GM18867 (cell line): ENCODE measurements around the gene GNG12.
"Not testable (repeated sequence)": the region's sequence is repeated elsewhere in the genome, so short reads cannot be mapped to it uniquely, and the experiment has no call there.

Experiments used
- ATAC-seq: cut with Tn5 transposase; IDR thresholded peaks from one replicate; pipeline ENCODE4 v1.9.1; 2021; ENCODE audit warnings: mild to moderate bottlenecking, moderate library complexity; ENCODE audit not compliant: unreplicated experiment

GNG12 gene

DNA sequence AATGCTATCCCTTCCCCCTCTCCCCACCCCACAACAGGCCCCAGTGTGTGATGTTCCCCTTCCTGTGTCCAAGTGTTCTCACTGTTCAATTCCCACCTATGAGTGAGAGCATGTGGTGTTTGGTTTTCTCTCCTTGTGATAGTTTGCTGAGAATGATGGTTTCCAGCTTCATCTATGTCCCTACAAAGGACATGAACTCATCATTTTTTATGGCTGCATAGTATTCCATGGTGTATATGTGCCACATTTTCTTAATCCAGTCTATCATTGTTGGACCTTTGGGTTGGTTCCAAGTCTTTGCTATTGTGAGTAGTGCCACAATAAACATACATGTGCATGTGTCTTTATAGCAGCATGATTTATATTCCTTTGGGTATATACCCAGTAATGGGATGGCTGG is 168.0 kb downstream of the GNG12 start:
- ATAC-seq: not testable (repeated sequence)

DNA sequence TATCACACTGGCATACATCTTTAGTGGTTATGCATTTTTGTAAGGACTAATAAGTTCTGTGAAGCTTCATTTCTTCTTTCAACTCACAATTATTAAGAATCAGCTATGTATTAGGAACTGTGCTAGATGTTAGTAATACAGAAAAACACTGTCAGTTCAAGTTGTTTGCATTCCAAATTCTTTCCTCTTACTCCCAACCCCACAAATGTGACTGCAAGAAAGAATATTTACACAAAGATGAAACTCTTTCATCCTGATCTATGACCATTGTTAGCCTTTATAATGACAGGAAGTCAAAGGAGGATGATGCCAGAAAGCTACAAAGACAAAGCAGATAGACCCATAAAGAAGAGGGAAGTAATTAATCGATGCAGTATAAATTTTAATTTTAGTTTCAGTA is 169.2 kb downstream of the GNG12 start:
- ATAC-seq: no peak

DNA sequence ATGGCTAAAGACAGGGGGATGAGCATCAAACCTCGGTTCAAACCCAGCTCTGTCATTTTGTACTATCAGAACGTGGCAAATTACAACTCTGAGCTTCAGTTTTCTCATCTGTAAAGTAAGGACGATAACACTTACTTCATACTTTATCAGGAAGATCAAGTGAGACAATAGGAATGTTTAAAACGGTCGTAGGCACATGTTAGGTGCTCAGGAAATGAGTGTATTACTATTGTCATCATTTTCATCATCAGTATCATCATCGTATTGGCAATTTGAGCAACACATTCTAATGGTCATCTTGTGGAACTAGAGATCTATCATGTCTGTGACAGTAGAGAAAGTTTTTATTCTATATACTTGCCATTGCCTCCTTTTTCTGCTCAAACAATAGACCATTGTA is 170.4 kb downstream of the GNG12 start:
- ATAC-seq: no peak

DNA sequence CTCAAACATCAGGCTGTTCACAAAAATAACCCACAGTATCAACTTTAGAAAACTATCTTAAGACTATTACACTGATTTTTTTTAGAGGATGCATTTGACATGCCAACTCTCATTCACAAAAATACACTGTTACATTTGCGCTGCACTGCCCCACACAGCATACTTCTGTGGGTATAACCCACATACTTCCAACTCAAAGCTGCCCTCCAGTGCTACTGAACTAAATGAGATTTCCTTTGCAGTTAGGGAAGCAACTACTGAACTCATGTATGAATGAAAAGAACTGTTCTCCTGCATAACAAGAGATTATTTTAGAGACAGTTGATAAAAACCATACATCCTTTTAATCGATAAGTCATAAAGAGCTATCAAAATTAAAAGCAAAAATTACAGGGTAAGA is 174.0 kb downstream of the GNG12 start:
- ATAC-seq: no peak

DNA sequence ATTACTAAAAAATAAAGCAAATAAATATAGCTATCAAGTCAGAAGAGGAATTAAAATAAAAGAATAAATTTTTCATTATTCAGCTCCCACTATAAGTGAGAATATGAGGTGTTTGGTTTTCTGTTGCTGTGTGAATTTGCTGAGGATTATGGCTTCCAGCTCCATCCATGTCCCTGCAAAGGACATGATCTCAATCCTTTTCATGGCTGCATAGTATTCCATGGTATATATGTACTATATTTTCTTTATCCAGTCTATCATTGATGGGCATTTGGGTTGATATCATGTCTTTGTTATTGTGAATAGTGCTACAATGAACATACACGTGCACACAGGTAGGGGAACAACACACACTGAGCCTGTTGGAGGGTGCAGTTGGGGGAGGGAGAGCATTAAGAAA is 176.1 kb downstream of the GNG12 start:
- ATAC-seq: not testable (repeated sequence)

- no peak for ATAC-seq
These were observed 177.7 kb downstream of the GNG12 start for GRCh38 chr1:67655581-67655980.

GRCh38 chr1:67653304-67653703 is 180.0 kb downstream of the GNG12 start:
- ATAC-seq: no peak

- peak; percentile 62 for ATAC-seq
These were observed 180.5 kb downstream of the GNG12 start for GRCh38 chr1:67652800-67653199.
